ENCODE results near the gene FREY1. TPM values are rescaled to one million over a fixed set of nuclear protein-coding genes. Genes with fewer than 3 reads are reported as not detected.

FREY1 gene
- total RNA-seq, 1 donor from 2014 or later, result 0.85 TPM

DNA sequence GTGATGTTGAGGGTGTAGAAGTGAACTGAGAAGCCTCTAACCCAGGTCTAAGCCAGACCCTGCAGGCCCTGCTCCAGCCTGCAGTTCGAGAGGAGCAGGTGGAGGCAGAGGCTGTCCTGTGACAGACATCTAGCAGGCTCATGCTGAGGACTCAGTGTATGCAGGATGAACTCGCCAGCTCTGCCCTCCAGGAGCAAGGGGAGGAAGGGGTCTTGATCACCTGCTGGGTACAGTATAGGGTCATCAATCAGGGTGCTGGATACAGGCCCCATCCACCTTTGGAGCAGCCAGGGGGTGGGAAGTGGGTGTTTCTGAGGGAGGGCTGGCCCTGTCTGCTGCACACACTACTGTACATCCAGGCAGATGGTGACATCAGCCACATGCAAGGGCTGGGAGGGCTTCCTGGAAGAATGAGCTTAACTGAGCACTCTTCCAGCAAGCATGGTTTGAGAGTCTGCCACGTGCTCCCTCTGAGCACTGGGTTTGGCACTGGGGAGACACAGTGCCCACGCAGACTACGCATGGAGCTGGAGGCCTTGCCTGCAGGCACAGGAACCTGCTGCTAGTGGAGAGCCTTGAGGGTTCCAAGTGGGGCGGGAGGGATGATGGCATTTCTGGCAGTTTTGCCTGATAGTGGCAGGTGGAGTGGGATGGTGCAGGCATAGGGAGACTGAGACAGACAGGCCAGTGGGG lies 12.4 kb downstream of the FREY1 start:
- no peak for DNase-seq

DNA sequence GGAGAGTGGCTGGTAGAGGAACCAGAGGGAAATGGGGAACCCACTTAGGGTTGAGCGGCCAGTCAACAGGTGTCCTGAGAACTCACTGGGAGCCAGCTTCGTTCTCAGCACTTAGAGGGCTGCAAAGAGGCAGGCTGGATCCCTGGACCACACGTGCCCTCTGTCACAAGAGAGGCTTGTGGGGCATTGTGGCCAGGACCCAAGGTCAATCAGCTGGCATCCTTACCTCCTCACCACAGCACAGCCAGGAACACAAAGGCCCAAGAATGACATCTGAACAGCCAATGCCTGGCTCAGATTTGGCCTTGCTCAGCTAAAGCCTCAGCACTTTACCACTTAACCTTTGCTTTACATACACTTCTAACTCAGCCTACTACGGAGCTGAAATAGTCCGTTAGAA lies 14.2 kb downstream of the FREY1 start:
- DNase-seq, result no peak

DNA sequence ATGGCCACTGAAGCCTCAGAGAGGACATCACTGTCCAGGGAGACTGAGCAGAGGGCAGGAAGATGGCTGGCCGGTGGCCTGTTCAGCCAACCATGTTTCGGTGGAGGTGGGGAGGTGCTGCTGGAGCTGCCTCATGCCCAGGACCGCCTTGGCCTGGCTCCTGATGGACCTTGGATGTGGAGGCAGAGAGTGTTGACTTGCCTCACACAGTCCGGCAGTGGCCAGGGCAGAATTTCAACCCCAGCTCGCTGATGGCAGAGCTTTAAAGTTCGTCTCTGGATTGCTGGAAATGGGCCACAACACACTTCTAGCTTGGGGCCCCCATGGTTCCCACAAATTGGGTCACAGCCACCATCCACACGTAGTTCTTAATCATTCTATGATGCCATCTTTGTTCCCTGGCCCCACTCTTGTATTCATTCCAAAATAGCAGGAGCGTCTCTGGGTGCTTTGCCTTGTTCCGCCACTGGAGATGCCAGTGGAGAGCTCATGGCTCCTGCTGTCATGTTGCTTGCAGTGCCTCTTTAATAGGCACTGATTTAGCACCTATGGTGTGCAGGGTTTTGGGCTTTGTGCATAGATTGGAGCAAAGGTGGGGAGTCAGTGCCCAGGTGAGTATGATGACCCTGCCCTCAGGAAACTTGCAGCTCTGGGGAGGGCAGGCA lies 16.1 kb downstream of the FREY1 start:
- no peak for DNase-seq

DNA sequence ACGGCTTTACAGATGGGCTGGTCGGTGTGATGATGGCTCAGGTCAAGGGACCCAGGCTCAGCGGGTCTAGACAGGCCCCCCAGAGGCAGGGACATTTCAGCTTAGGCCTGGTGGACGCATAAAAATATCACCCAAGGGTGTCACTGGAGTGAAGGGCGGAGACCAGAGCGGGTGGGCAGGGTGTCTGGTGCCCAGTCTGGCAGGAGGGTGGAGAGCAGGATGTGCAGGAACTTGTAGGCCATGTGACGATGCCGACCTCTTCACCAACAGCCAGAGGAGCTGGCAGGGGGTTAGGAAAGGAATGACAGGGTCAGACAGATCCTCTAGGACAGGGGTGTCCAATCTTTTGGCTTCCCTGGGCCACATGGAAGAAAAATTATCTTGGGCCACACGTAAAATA lies 17.1 kb downstream of the FREY1 start:
- no peak for DNase-seq

DNA sequence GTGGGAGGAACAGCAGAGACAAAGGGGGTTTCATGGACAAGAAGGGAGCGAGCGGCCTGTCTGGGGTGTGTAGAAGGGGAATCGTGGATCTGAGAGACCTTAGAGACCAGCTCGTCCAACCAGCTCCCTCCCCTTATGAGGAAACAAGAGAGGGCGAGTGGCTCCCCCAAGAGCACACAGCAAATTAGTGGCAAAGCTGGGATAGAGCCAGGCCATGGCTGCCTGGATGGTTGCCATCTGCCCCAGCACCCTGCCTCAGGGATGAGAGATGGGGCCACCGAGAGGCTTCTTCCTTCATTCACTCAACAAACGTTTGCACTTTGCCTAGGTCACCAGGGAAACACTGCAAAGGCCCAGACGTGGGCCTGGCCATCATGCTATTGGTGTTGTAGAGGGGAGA lies 17.5 kb downstream of the FREY1 start:
- no peak for DNase-seq

DNA sequence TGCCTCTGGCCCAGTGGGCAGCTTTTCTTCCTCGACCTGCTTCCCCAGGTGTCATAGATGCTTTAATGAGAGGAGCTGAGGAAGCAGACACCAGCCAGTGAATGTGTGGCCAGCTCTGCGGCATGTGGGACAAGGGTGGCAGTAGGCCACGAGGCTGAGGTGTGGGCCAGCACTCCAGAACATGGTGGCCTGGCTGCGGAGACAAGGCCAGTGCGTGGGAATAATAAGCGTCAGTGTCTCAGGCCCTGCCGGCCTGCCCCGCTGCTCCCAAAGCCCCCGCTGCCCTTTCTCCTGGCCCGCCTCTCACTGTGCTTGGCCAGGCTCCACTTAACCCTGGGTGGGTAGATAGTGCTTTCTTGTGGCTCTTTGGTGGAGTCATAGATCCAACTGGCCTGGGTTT lies 19.5 kb downstream of the FREY1 start:
- DNase-seq, result no peak

DNA sequence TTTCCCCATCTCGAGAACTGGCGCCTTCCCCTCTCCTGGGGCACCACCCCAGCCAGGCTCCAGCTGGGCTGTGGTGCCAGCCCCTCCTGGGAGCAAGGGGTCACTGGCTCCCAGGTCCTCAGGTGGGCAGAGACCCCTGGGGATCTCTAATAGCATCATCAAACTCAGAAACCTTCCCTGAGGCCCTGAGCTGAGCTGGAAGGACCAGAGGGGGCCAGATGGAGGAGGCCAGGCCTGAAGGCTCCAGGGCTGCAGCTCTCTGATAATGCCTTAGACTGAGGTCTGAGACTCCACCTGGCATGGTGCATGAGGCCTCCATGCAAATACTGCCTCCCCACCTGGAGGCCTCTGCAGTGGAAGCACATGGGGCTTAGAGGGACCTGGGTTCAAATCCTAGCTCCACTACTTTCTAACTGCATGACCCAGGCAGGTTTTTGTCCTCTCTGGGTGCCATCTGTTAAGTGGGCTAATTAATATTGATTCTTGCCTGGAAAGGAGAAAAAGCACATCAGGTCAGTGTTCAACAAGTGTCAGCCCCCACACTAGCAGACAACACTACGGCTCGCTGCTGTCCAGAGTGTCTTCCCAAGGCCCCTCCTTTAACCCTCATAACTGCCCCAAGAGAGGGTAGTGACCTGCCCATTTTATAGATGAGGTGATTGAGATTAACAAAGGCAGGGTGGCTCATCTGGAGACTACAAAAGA lies 20.1 kb downstream of the FREY1 start:
- no peak for DNase-seq

DNA sequence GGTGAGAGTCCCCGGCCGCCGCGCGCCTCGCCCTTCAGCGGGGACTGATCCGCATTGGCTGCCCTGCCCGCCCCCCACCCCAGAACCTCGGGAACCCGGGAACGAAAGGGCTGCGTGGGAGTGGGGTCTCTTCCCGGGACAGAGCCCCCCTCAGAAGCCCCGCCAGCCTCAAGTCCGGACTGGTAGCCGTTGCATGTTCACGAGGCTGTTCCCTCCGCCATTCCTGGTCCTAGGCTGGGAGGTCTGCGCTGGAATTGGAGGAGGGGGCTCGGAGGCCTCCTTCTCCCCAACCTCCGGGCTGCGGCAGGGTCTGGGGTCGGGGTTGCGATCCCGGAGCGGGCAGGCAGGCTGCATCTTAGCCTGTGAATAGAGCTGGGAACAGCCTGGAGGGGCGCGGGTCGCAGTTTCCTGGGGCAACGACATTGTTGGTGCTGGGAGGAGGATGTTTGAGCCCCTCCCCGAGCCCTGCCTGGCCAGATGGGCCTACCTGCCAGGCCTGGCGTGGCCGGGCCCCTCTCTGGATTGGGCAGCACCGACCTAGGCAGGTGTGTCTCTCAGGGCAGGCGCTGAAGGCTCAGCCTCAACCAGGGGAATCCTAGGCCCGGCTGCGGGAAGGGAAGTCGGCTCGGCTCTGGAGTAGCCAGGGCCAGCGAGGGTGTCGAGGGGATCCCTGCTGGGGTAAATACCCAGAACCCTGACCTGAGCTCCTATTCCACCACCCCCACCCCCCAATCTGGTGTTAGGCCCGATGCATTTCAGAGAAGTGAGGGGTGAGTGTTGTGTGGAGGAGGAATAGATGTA lies 20.9 kb downstream of the FREY1 start:
- no peak for DNase-seq

DNA sequence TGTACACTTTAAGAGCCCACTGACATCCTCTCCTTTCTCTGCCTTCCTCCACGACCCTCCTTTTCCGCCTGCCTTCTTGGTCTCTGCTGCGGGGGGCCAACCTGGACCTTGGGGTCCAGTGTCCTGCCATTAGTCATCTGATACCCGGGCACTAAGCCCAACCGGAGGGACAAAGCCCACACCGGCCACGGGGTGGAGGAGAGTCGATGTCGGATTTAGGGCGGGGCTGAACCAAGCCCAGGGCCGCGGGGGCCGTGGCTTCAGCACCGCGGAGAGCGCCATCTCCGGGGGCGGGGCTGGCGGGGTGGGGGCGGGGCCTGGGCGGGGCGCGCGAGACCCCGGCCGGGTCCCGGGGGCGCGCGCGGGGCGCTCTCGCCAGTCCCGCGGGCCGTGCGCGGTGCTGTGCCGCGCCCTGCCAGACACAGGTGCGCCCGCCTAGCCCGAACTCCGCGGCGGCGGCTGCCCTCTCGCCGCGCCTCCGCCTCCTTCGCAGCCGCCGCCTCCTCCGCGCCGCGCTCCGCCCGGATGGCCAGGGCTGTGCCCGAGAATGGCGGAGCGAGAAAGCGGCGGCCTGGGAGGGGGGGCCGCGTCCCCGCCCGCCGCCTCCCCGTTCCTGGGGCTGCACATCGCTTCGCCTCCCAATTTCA lies 21.7 kb downstream of the FREY1 start, which contains the start of gene MAPK8IP1:
Gene MAPK8IP1 (plus strand): TSS at position 378 of the 647 bp plus-strand sequence. CDS start 170 bp downstream, at position 548.
- DNase-seq, result peak; percentile 57

DNA sequence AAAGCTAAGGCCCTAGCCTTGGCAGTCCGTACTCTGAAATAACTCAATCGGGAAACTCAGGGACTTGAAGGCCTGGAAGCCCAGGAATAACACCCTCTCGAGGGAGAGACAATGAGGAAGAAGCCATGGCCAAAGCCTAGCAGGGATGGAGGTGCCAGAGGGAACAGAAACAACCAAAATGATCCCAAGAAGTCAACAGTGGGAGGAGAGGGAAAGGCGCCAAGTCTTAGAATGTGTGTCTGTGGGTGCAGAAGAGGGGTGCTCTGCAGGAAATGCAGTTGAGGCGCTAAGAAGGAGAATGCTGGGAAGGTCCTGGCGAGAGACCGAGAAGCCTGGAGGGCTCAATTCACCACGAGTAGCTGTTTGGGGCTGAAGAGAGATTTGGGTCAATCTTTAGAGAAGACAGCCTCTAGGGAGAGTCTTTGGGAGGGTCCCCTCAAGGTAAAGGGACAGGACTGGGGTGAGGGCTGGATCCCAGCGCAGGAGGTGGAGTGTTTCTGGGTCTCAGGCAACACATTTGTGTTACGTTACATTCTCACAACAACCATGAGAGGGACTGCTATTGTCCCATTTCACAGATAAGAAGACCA lies 22.4 kb downstream of the FREY1 start:
- DNase-seq, result no peak

DNA sequence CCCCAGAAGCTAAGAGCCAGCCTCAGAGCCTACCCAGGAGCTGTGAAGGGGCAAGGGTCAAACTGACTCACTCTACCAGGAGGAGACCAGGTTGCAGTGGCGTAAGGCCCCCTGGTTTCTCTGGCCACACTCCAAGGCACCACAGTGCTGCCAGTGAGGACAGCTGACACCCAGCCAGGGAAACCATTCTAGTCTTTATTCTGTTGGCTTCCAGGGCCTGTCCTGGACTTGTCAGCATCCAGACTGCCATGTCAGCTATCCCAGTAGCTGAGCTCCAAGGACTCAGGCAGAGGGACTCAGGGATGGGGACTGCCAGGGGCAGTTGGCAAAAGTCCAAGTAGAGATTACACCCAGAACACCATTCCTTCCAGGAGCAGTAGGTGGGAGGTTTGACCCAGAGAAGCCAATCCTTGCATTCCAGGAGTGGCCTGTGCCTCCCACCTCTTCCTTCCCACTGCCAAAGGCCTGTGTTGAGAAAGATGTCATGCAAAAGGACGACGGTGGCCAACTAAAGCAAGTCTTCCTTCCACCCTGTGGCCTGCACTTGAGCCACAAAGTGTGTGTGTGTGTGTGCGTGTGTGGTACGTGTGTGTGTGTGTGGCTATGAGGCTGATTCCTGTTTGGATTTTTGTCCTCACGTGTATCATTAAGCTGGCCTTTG lies 25.2 kb downstream of the FREY1 start:
- DNase-seq, result no peak

DNA sequence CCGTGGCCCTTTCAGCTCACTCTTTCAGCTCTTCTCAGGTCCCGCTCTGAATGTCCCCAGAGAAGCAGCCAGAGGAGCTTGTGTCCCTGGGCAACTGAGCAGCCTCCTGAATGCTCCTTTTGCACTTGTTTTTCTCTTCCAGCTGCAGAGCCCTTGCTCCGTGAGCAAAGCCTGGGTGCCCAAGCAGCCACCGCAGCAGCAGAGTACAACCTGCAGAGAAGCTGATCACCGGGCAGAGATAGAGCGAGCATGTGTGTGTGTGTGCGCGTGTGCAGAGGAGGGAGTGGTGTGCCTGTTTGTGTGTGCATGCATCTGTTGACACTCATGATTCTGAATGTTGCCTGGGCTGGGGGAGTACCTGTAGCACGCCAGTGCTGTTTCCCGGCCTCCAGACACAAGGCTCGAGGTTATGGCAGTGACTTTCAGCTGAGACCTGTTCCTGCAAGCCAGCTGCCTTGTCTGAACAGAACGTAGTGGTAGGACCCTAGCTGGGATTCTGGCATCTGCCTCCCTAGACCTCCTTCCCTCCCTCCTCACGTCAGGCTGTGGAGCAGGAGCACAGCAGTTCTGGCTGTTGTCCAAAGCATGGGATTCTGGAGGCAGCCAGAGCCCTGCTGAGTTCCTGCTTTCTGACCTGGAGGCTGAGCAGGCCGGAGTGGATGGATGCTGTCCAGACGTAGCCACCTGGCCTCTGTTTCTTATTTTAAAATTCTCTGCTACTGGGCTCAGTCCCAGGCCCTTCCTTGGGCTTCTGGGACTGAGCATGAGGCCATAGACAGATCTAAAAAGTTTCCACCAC lies 26.1 kb downstream of the FREY1 start:
- DNase-seq, result no peak

DNA sequence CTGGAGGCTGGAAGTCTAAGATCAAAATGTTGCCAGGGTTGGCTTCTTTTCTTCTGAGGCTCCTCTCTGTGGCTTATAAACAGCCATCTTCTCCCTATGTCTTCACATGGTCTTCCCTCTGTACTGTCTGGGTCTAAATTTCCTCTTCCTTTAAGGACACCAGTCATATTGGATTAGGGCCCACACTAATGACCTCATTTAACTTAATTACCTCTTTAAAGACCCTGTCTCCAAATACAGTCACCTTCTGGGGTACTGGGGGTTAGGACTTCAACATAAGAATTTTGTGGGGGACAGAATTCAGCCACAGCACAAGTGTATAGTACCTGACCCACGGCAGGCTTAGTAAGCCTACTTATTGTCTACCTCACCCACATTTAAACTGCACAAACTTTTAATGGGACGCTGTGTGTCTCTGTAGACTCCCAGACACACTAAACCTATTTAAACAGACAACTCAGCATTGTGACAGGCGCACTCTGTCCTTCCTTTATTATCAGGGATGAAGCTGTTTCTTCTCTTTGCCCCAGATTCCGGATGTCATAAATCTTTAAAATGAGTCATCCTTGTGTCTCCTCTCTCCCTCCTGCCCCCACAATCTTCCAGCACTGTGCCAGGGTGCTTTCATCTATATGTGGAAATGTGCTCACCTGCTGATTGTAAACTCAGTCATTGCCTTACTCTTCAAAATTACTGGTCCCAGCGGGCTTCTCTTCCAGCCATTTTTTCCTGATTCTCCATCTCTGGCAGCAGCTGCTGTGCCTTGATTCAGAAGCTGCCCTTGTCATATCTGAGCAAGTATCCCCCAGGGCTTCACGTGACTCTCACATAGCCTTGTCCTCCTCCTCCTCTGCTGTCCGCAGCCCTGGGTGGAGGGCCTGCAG lies 27.0 kb downstream of the FREY1 start:
- no peak for DNase-seq

DNA sequence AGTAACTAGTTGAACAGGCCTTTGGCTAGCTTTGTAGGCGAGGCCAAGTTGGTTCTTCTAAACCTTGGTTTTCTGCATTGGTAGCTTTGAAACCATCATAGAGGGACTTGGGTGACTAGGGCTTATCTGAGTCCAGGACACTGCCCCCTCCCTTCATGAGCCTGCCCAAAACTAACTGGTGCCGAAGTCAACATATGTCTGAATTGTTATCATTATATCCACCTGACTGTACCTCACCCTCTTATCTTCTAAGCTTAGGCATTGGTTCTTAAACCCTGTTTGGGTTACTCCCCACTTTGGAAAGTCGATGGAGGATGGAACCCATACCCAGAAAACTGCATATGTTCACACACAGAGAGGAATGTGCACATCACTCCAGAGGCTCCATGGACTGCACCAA lies 29.2 kb downstream of the FREY1 start:
- DNase-seq, result no peak

DNA sequence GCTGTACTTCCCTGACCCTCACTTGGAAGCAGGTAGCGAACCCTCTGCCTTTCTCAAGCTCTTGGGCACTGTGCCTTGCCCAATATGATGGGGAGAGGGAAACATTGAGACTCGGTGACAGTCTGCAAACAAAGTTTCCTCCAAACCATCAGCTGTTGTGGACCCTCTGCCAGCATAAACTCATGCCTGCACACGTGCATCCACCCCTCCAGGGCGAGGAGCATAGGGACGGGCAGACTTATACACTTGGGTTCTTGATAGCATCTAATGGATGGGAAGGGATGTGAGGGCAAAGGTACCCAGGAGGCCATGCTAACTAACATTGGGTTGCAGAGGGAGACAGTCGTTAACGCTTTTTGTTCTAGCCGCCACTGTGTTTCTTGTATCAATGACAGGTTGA lies 29.9 kb downstream of the FREY1 start:
- DNase-seq, result no peak

DNA sequence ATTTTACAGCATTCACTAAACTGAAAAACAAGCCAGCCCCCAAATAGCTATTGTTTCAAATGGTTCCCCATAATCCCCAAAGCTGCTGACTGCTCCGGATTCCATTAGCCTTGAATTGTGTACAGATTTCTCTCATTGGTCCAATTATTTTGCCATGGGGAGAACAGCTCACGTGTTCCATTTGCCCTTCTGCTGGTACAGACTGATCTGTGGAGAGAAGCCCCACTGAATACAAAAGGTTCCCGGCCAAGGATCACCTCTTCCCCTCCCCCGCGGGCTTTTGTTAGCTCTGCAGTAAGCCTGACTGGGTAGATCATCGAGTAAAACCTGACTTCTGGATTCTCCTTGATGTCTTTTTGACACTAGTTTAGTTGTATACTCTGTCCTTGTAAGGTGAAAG lies 30.7 kb downstream of the FREY1 start:
- DNase-seq, result no peak

DNA sequence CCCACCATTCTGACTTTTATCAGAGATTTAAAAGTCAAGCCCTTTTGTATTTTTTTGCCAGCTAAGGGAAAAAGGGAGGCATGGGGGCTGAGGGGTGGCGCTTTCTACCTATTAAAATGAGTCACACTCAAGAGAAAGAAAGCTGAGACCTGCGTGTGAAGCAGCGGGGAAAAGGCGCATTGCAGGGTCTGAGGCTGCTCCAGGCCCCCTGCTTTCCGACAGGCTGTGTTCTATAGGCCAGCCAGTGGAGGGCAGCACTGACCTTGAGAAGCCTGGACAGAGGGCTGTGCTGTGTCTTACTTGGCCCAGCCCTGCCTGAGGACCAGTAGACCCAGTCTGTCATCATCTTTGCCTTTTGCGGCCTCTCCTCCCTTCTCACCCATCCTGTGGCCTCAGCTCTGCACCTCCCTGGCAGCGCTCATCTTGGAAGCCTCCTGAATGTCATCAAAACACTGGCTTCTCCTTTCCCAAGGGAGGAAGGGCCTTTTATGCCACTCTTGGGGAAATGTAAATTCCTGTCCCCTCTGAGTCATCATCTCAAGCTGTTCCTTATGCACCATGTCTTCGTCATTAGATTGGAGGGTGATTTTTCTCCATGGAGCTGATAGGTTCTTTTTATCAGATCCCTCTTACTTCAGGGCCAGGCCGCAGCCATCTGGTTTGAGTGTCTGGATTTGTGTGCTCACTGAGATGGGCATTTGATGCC lies 34.3 kb downstream of the FREY1 start:
- peak; percentile 79 for DNase-seq

DNA sequence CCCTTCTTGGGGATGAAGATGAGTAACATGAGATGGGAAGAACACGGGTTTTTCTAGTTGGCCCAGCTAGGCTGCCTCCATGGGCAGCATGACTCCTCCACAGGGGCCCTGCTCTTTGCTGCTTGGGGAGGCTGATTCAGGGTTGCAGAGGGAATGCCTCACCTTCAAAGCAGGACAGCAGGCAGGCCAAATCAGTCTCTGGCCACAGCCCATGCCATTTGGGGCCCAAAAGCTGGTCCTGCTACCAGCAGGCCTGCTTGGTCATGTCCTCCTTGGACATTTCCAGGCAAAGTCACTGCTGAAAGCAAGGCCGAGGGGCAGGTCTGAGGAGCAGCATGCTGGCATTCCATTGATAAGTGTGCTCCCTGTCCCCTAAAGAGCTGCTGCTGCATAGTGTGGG lies 35.4 kb downstream of the FREY1 start:
- no peak for DNase-seq

DNA sequence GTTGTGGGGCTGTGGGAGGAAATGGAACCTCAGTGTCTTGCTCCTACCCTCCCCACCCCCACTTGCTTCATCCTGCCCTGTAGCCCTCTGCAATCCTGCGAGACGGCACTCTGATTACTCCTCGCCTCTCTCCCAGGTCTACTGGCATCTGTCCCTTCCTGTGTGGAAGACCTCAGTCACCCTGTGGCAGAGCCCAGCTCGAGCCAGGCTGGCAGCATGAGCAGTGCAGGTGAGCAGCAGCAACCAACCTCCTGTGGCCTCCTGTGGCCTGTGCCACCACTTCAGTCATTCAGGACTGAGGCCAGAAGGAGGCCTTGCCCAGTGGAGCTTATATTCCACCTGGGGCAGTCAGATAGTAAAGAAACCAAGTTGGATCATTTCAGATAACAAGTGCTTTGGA lies 36.4 kb downstream of the FREY1 start:
- no peak for DNase-seq

Measured in dermis blood vessel endothelial cell (primary cell).